HepG2 (cell line): Measurements from ENCODE around the gene TFEC. TPM values are rescaled to one million over a fixed set of nuclear protein-coding genes. Genes with fewer than 3 reads are reported as not detected.

Experiments
- ATAC-seq: fragments of 200-7000 bp; cut with Tn5 transposase; 3 replicates; pipeline ENCODE4 v1.9.1; 2020; ENCODE audit warnings: mild to moderate bottlenecking, moderate library complexity
- BruUV-seq: library from RNA; stranded (reverse); fragments of 400-500 nt; replicated peaks from 2 replicates; lab custom pipeline; 2021; lab: Mats Ljungman, UMichigan
- CTCF ChIA-PET: fragments of 300-600 bp; formaldehyde crosslinking; extraction: SDS; loops from one replicate; lab custom pipeline; 2021; ENCODE audit warnings: low total read pairs, inconsistent platforms, low intra/inter-chr PET ratio; lab: Yijun Ruan, JAX
- POLR2A ChIA-PET: fragments of 350-600 bp; sonication (Branson Sonifier 250); formaldehyde crosslinking; loops from one replicate; lab custom pipeline; 2020; ENCODE audit warnings: antibody characterized with exemption, inconsistent platforms; lab: Yijun Ruan, JAX
- DNase-seq: peaks from one replicate; pipeline ENCODE4 v3.0.0-alpha.2; 2015; ENCODE audit warnings: low spot score
- FAIRE-seq: peaks from 3 replicates; lab custom pipeline; 2011; peaks lifted over from hg19 to GRCh38; lab: Jason Lieb, UNC
- H2AFZ ChIP-seq: one replicate; pipeline ENCODE4 v1.6.1; 2011; ENCODE audit warnings: low read length, inconsistent platforms
- H3K27ac ChIP-seq: fragments of 300-600 bp; 3 replicates; pipeline ENCODE4 v1.8.0; 2011; ENCODE audit warnings: mixed run types, mild to moderate bottlenecking, mixed read lengths, low read length, inconsistent platforms; ENCODE audit not compliant: insufficient read depth; ENCODE audit errors: extremely low read length
- H3K27me3 ChIP-seq, 2 experiments: fragments of 200-600 bp in 1 of 2; 2 replicates in 1 of 2; 3 replicates in 1 of 2; pipeline versions ENCODE4 v1.6.0 to v1.8.0; 2011; ENCODE audit warnings: low read length in 2 of 2, mild to moderate bottlenecking in 2 of 2, moderate library complexity in 2 of 2, inconsistent platforms in 1 of 2; ENCODE audit not compliant: insufficient read depth in 2 of 2, control insufficient read depth in 1 of 2
- H3K36me3 ChIP-seq, 2 experiments: fragments of 200-600 bp in 1 of 2; replicated peaks in 1 of 2; 2 replicates in 1 of 2; 3 replicates in 1 of 2; pipeline versions ENCODE4 v1.5.1 to v1.8.0; 2011; ENCODE audit warnings: low read length in 2 of 2, inconsistent platforms in 1 of 2; ENCODE audit not compliant: insufficient read depth in 2 of 2, control insufficient read depth in 1 of 2
- H3K4me1 ChIP-seq: 2 replicates; pipeline ENCODE4 v1.5.1; 2012; ENCODE audit warnings: low read length, inconsistent platforms; ENCODE audit not compliant: insufficient read depth
- H3K4me2 ChIP-seq: 2 replicates; pipeline ENCODE4 v1.6.0; 2011; ENCODE audit warnings: low read depth, low read length, inconsistent platforms
- H3K4me3 ChIP-seq, 3 experiments: fragments of 200-600 bp in 1 of 3; sonication (generic), shearing (Covaris generic) in 1 of 3; replicated peaks in 1 of 3; 2 replicates each; pipeline ENCODE4 v1.5.1; 2011 to 2016; ENCODE audit warnings: low read length in 3 of 3, inconsistent platforms in 2 of 3, low read depth in 2 of 3, mild to moderate bottlenecking in 2 of 3, control low read depth in 1 of 3, mixed read lengths in 1 of 3; ENCODE audit not compliant: insufficient read depth in 1 of 3
- H3K79me2 ChIP-seq: one replicate; pipeline ENCODE4 v1.6.1; 2011; ENCODE audit warnings: low read length, inconsistent platforms; ENCODE audit not compliant: insufficient read depth
- H3K9ac ChIP-seq: 2 replicates; pipeline ENCODE4 v1.6.0; 2011; ENCODE audit warnings: mild to moderate bottlenecking, low read depth, low read length, inconsistent platforms; ENCODE audit not compliant: insufficient read depth
- H3K9me3 ChIP-seq: 2 replicates; pipeline ENCODE4 v1.5.1; 2012; ENCODE audit warnings: mild to moderate bottlenecking, low read length
- H4K20me1 ChIP-seq: 2 replicates; pipeline ENCODE4 v1.6.0; 2011; ENCODE audit warnings: inconsistent platforms, mild to moderate bottlenecking, low read length, moderate library complexity; ENCODE audit not compliant: insufficient read depth
- E2F2 ChIP-seq: sonication (generic); formaldehyde crosslinking; IDR thresholded peaks from 2 replicates; pipeline ENCODE4 v1.4.0; 2020; ENCODE audit warnings: missing genetic modification reagents, borderline replicate concordance
- HNRNPUL1 ChIP-seq: fragments of 200-400 bp; formaldehyde crosslinking; IDR thresholded peaks from 2 replicates; pipeline ENCODE4 v1.6.1; 2017; ENCODE audit warnings: low read depth, mild to moderate bottlenecking, low read length, moderate library complexity
- KAT2B ChIP-seq: fragments of 150-350 bp; IDR thresholded peaks from 2 replicates; pipeline ENCODE4 v1.6.1; 2014; ENCODE audit warnings: low read depth, low read length, borderline replicate concordance
- RFX3 ChIP-seq: IDR thresholded peaks from 2 replicates; pipeline ENCODE4 v1.6.1; 2016; ENCODE audit warnings: missing biosample characterization, missing genetic modification reagents
- ZNF713 ChIP-seq: sonication (generic); formaldehyde crosslinking; IDR thresholded peaks from 2 replicates; pipeline ENCODE4 v1.4.0; 2020; ENCODE audit warnings: mild to moderate bottlenecking, missing genetic modification reagents
- ZNF720 ChIP-seq: sonication (generic); formaldehyde crosslinking; IDR thresholded peaks from 2 replicates; pipeline ENCODE4 v1.4.0; 2020; ENCODE audit warnings: missing genetic modification reagents
- ZNF782 ChIP-seq: sonication (generic); formaldehyde crosslinking; IDR thresholded peaks from 2 replicates; pipeline ENCODE4 v1.4.0; 2020; ENCODE audit warnings: missing genetic modification reagents, mild to moderate bottlenecking, borderline replicate concordance
- WGBS: methylation state at CpG from one replicate; pipeline ENCODE4 v1.1.6; 2017; ENCODE audit warnings: low lambda C conversion rate; 5-methylcytosine and 5-hydroxymethylcytosine counted together
- in situ Hi-C: cut with HindIII; loops from 2 replicates; pipeline ENCODE4 v1.10.0; 2017; ENCODE audit warnings: low pct_unique_long_range_greater_than_20kb; ENCODE audit not compliant: extremely low pct_ligation_motif_present
- intact Hi-C: fragments of 100-400 bp; cut with micrococcal nuclease; formaldehyde crosslinking; loops from one replicate; pipeline ENCODE4 v1.10.0; 2022; ENCODE audit not compliant: unreplicated experiment
- polyA plus RNA-seq, 8 experiments: library from polyadenylated mRNA; depleted of rRNA in 3 of 8; stranded (reverse) in 7 of 8; unstranded in 1 of 8; fragments of >200 nt; fragmentation: Illumina TruSeq in 4 of 8; extraction: Trizol in 4 of 8; gene quantifications; 2 replicates each; pipeline versions ENCODE4 v1.2.1 to v1.2.3, GENCODE V29; 2011 to 2016; ENCODE audit warnings: low read depth in 4 of 8, missing spikeins in 1 of 8, mixed read lengths in 1 of 8; ENCODE audit not compliant: insufficient read depth in 1 of 8
- total RNA-seq, 5 experiments: library from RNA; depleted of rRNA; stranded (reverse); fragments of >200 nt; fragmentation: Illumina TruSeq; extraction: Trizol; gene quantifications; 2 replicates each; pipeline ENCODE4 v1.2.3, GENCODE V29; 2016; ENCODE audit warnings: low read depth in 1 of 5
- TF ChIP-seq, protein P1 (sequence below): sonication (generic); formaldehyde crosslinking; IDR thresholded peaks from 2 replicates; pipeline ENCODE4 v1.8.1; 2022; ENCODE audit warnings: low read depth, mild to moderate bottlenecking, missing genetic modification reagents

TFEC gene
- total and polyA plus RNA-seq, 2 of the 13 experiments (the other 11 are each of a cell fraction or from before 2014, with no cell fraction given): not detected

DNA sequence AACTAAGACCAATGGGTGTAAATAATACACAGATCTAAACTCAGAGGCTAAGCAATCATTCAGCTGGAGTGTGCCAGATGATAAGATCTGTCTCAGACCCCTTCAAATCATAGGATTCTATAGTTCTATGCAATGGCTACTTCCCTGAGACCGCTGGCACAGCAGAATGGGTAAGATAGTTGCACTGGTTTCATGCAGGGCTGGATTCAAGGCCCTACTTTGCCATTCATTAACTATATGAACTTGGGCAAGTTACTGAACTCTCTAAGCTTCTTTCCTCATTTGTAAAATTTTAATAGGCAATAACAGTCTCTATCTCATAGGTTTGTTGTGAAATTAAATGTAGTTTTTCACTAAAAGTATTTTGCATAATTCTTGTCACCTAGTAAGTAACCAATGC, 62.0 kb downstream of the TFEC start:
- H3K4me1 ChIP-seq: peaks cover 6% of the 10 kb centered on the region; the same call in 1 of the 2 replicates
- no peak overlapping the region for H3K4me2 ChIP-seq
- WGBS: 11% methylated on average over 1 of the region's 1 CpG
- no TSS peak for BruUV-seq
- FAIRE-seq: no peak
- no peak overlapping the region for H3K27ac ChIP-seq
- POLR2A ChIA-PET: no interaction called here
- H2AFZ ChIP-seq: no peak overlapping the region
- TF ChIP-seq E2F2: no peak
- no peak for TF ChIP-seq HNRNPUL1
- no peak for TF ChIP-seq ZNF782 (CRISPR knock-in tag)
- TF ChIP-seq ZNF713: no peak
- TF ChIP-seq, all 625 proteins: peak for 0
- in situ Hi-C loops (no loop called here), intact Hi-C loops (no loop called here)
- H3K36me3 ChIP-seq: no peaks in the 10 kb centered on the region
- H3K9me3 ChIP-seq: no peaks in the 10 kb centered on the region
- no peak overlapping the region for H3K9ac ChIP-seq
- H3K27me3 ChIP-seq: no peaks in the 10 kb centered on the region; a peak in 1 of 5 replicates
- no peak for DNase-seq
- no peaks in the 10 kb centered on the region for H3K79me2 ChIP-seq
- no peaks in the 10 kb centered on the region for H4K20me1 ChIP-seq
- peak; percentile 31; the same call in 1 of the 3 replicates for ATAC-seq
- CTCF ChIA-PET: no interaction called here
- no peak overlapping the region for H3K4me3 ChIP-seq

- TF ChIP-seq RFX3 (CRISPR knock-in tag) (no peak), ZNF720 (CRISPR knock-in tag) (no peak), KAT2B (no peak)
- TF ChIP-seq, protein P1, sequence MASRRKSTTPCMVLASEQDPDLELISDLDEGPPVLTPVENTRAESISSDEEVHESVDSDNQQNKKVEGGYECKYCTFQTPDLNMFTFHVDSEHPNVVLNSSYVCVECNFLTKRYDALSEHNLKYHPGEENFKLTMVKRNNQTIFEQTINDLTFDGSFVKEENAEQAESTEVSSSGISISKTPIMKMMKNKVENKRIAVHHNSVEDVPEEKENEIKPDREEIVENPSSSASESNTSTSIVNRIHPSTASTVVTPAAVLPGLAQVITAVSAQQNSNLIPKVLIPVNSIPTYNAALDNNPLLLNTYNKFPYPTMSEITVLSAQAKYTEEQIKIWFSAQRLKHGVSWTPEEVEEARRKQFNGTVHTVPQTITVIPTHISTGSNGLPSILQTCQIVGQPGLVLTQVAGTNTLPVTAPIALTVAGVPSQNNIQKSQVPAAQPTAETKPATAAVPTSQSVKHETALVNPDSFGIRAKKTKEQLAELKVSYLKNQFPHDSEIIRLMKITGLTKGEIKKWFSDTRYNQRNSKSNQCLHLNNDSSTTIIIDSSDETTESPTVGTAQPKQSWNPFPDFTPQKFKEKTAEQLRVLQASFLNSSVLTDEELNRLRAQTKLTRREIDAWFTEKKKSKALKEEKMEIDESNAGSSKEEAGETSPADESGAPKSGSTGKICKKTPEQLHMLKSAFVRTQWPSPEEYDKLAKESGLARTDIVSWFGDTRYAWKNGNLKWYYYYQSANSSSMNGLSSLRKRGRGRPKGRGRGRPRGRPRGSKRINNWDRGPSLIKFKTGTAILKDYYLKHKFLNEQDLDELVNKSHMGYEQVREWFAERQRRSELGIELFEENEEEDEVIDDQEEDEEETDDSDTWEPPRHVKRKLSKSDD: no peak
- Histone ChIP-seq H4K20me1 (no peaks in the 10 kb centered on the region), H3K4me1 (peaks cover 6% of the 10 kb centered on the region; the same call in 1 of the 2 replicates), H3K27me3 (no peaks in the 10 kb centered on the region; a peak in 1 of 5 replicates), H3K9ac (no peak overlapping the region), H3K4me3 (no peak overlapping the region), H3K4me2 (no peak overlapping the region), H3K36me3 (no peaks in the 10 kb centered on the region), H3K27ac (no peak overlapping the region), H3K9me3 (no peaks in the 10 kb centered on the region), H2AFZ (no peak overlapping the region), H3K79me2 (no peaks in the 10 kb centered on the region)
- 0% methylated on average over 1 of the region's 1 CpG for WGBS
- FAIRE-seq (no peak), DNase-seq (no peak), ATAC-seq (no peak)
- intact Hi-C loops (no loop called here), in situ Hi-C loops (no loop called here)
- BruUV-seq: no TSS peak
- CTCF ChIA-PET: no interaction called here
- POLR2A ChIA-PET: no interaction called here
Observed at GRCh38 chr7:115968171-115968570, 62.4 kb downstream of the TFEC start.
